Putamen (tissue), 1 donor: ENCODE measurements around the gene HOXB2.
"Not testable (repeated sequence)": the region's sequence is repeated elsewhere in the genome, so short reads cannot be mapped to it uniquely, and the experiment has no call there.

ENCODE experiments used
- DNase-seq: peaks from one replicate; pipeline ENCODE4 v3.0.0-alpha.2; 2016; ENCODE audit warnings: low spot score

HOXB2 gene

DNA sequence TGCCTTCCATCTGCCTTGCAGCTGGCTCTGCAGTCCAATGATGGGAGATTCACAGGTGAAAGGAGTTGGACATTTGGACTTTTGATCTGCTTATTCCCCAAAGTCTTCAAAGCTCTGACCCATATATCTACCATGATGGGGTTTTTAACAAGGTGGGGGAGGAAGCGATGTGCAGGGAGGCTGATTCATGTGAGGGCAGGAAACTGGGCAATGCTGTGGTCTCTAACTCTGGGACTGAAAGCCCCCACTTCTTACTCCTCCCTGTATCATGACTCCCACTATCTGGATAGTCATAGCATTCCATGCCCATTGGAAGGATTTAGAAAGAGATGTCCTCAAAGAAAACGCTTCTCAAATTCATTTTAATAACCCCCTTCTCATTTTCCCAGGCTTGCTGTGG lies 30.4 kb downstream of the HOXB2 start:
- no peak for DNase-seq

- DNase-seq = no peak
These were observed 31.0 kb downstream of the HOXB2 start for GRCh38 chr17:48513666-48514455.

DNA sequence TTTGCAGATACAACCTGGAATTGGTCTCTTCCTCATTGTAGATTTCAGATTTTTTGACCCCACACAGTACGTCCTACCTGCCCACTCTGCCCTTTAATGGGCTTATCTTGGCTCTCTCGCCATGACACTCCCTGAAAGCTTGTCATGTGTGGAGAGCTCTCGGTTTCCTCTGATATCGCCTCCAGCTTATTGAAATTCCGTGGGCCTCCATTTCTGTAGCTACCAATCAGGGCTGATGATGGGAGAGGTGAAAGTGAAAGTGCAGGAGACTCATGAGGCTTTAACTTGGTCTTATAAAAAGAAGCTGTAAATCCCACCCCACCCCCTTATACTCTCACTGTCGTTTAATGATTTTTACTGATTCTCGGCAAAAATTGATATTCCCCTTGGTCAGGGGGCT lies 31.8 kb downstream of the HOXB2 start:
- no peak for DNase-seq

DNA sequence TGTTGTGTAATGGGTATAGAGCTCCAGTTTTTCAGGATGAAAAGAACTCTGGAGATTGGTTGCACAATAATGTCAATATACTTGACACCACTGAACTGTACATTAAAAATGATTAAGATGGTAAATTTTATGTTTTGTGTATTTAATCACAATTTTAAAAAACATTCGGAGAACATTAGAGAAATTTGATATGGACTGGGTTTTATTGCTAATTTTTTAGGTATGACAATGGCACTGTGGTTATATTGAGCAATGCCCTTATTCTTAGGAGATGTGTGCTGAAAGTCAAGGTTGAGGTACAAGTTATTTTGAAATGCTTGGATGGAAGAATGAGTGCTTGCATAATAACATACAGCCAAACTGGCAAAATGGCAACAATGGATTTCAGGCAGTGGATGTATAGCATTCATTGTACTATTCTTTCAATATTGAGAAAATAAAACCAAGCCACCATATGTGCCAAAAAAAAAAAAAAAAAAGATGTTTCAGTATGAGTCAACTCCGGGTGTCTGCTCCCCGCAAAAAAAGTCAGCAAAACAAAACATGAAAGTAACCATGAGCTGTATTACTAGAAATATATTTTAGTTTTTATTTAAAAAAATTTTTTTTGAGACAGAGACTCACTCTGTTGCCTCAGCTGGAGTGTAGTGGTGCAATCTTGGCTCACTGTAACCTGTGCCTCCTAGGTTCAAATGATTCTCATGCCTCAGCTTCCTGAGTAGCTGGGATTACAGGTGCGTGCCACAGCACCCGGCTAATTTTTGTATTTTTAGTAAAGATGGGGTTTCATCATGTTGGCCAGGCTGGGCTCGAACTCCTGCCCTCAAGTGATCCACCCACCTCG lies 33.9 kb downstream of the HOXB2 start:
- no peak for DNase-seq

DNA sequence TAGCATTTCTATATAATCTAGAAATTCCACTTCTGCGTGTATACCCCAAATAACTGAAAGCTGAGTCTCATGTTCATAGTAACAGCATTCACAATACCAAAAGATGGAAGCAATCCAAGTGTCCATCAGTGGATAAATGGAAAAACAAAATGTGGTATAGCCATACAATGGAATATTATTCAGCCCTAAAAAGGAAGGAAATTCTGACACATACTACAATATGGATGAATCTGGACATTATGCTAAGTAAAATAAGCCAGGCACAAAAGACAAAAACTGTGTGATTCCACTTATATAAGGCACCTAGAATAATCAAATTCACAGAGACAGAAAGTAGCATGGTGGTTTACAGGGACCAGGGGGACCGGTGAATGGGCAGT lies 34.5 kb downstream of the HOXB2 start:
- no peak for DNase-seq

DNA sequence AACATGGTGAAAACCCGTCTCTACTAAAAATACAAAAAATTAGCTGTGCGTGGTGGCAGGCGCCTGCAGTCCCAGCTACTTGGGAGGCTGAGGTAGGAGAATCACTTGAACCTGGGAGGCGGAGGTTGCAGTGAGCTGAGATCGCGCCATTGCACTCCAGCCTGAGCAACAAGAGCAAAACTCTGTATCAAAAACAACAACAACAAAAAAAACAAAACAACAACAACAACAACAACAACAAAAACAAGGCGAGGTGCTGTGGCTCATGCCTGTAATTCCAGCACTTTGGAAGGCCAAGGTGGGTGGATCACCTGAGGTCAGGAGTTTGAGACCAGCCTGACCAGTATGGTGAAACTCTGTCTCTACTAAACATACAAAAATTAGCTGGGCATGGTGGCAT lies 35.2 kb downstream of the HOXB2 start:
- DNase-seq = not testable (repeated sequence)

GRCh38 chr17:48506246-48506645 lies 38.7 kb downstream of the HOXB2 start:
- DNase-seq = no peak

GRCh38 chr17:48505788-48506187 lies 39.1 kb downstream of the HOXB2 start:
- DNase-seq = no peak

- DNase-seq = no peak
These were observed 40.0 kb downstream of the HOXB2 start for GRCh38 chr17:48504953-48505352.

GRCh38 chr17:48503747-48504146 lies 41.2 kb downstream of the HOXB2 start:
- DNase-seq = no peak

DNA sequence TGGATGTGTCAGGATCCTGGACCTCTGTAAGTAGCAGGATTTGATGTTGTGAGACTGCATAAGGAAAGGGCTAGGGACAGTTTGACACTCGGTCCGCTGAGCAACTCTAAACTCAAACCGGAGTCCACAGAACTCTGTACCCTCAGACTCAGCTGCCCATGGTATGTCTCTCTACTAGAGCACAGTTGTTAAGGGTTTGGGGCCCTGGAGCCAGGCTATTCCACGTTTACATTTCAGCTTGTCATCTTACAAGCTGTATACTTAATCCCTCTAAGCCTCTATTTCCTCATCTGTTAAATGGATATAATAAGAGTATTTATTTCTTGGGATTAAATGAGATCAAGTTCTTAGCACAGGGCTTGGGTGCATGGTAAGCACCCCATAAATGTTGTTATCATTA lies 42.0 kb downstream of the HOXB2 start:
- DNase-seq = no peak

GRCh38 chr17:48502312-48502711 lies 42.6 kb downstream of the HOXB2 start:
- DNase-seq = no peak

GRCh38 chr17:48500435-48501426 lies 44.2 kb downstream of the HOXB2 start:
- no peak for DNase-seq

GRCh38 chr17:48499735-48500434 lies 45.0 kb downstream of the HOXB2 start:
- DNase-seq = no peak

DNA sequence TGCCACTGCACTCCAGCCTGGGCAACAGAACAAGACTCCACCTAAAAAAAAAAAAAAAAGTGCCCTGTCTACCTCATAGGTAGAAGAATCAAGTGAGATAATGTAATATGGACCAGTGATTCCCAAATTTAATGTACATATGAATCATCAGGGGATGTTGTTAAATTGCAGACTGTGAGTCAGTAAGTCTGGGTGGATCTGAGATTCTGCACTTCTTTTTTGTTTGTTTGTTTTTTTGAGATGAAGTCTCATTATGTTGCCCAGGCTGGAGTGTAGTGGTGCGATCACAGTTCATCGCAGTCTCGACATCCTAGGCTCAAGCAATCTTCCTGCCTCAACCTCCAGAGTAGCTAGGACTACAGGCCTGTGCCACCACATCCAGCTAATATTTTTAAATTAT lies 45.7 kb downstream of the HOXB2 start:
- DNase-seq = no peak

DNA sequence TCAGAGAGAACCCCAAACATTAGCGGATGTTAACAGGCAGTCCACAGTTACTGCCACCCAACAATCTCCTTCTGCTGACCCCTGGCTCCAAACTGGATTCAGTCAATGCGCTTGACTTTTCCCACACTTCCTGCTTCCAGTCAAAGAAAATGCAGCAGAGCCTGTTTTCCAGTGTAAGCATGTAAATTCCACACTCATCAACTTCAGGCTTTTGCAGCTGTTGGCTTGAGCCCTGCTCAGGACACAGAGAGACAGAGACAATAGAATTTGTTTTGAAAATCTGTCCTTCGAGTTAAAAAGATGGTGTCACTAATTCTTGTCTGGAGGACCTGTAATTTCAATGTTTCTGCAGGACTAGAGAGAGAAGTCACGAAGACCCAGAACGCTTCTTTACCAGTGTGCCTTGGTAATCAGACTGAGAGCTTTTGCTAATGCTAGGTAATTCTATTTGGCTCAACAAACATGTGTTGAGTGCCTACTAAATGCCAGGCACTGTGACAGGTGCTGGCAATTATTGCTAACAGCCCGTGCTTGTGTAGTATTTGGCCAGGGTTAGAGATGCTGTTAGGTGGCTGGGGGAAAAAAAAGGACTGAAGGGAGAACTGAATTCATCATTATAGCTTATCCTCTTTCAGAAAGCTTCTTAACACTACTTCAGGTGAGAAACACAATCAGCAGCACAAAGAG lies 46.6 kb downstream of the HOXB2 start:
- DNase-seq = no peak

DNA sequence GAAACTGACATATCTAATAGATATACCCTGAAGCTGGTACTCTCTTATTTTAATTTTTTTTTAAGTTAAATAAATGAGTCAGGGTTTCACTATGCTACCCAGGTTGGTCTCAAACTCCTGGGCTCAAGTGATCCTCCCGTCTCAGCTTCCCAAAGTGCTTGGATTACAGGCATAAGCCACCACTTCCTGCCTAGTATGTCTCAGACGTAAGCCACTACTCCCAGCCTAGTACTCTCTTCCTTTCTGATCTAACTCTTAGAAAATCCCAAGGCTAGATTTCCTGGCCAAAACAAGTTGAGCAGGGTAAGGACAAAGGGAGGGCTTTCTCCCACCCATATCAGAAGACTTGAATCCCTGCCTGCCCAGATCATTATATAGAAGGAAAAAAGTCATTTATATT lies 47.8 kb downstream of the HOXB2 start:
- no peak for DNase-seq

DNA sequence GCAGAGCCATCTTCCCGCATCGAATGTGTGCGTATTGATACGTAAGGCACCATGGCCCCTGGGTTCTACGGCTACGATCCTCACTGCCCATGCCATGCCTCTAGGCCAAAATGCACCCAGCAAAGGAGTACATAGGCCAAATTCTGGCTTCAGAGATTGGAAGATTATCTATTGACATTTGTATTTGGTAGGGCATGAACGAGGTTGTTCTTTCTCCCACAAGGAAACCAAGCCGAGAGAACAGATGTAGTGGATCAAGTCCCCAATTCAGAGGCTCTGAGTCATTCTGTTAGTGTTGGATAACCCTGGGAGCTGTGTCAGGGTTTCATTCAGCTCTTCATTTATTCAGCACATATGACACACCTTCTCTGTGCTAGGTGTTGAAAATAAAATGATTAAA lies 50.6 kb downstream of the HOXB2 start:
- DNase-seq = no peak
